MCF 10A (cell line): ENCODE results near the gene C22orf23. TPM values are rescaled to one million over a fixed set of nuclear protein-coding genes. Genes with fewer than 3 reads are reported as not detected.

Experiments used
- BruUV-seq: library from RNA; stranded (reverse); fragments of 400-500 nt; replicated peaks from 2 replicates; lab custom pipeline; 2021; lab: Mats Ljungman, UMichigan
- CTCF ChIA-PET: fragments of 300-600 bp; sonication (Branson Sonifier 250); formaldehyde crosslinking; extraction: SDS; loops from one replicate; lab custom pipeline; 2021; ENCODE audit warnings: antibody characterized with exemption, inconsistent platforms; lab: Yijun Ruan, JAX
- POLR2A ChIA-PET: fragments of 300-600, 350-650 bp; sonication (Branson Sonifier 250); formaldehyde crosslinking; extraction: SDS; loops from one replicate; lab custom pipeline; 2020; ENCODE audit warnings: antibody characterized with exemption, inconsistent platforms; lab: Yijun Ruan, JAX
- DNase-seq: peaks from one replicate; pipeline ENCODE4 v3.0.0-alpha.2; 2018; ENCODE audit not compliant: unreplicated experiment
- H3K27ac Mint-ChIP-seq: one replicate; pipeline ENCODE4 v1.8.0; 2022; ENCODE audit warnings: mild to moderate bottlenecking, low read depth, mixed read lengths; ENCODE audit not compliant: unreplicated experiment
- H3K27me3 Mint-ChIP-seq: one replicate; pipeline ENCODE4 v1.8.0; 2022; ENCODE audit warnings: mixed read lengths; ENCODE audit not compliant: insufficient read depth, unreplicated experiment
- H3K36me3 Mint-ChIP-seq: one replicate; pipeline ENCODE4 v1.8.0; 2022; ENCODE audit warnings: mild to moderate bottlenecking, moderate library complexity, mixed read lengths; ENCODE audit not compliant: insufficient read depth, unreplicated experiment
- H3K4me1 Mint-ChIP-seq: one replicate; pipeline ENCODE4 v1.8.0; 2022; ENCODE audit warnings: mixed read lengths; ENCODE audit not compliant: insufficient read depth, unreplicated experiment
- H3K4me3 Mint-ChIP-seq: one replicate; pipeline ENCODE4 v1.8.0; 2022; ENCODE audit warnings: mild to moderate bottlenecking, moderate library complexity, mixed read lengths; ENCODE audit not compliant: unreplicated experiment
- H3K9me3 Mint-ChIP-seq: one replicate; pipeline ENCODE4 v1.8.0; 2022; ENCODE audit warnings: mixed read lengths; ENCODE audit not compliant: unreplicated experiment
- intact Hi-C: fragments of 100-400 bp; cut with micrococcal nuclease; formaldehyde crosslinking; loops from 2 replicates; pipeline ENCODE4 v1.14.1; 2022
- total RNA-seq: library from RNA; stranded (reverse); gene quantifications from 2 replicates; pipeline ENCODE4 v1.2.3, GENCODE V29; 2022
- TF ChIP-seq, protein P1 (sequence below): fragments of 200-600 bp; IDR thresholded peaks from one replicate; pipeline ENCODE4 v1.8.0; 2022; ENCODE audit warnings: antibody characterized with exemption, mild to moderate bottlenecking; ENCODE audit not compliant: unreplicated experiment

The C22orf23 gene
- total RNA-seq, 1 experiment from 2014 or later, result not detected

DNA sequence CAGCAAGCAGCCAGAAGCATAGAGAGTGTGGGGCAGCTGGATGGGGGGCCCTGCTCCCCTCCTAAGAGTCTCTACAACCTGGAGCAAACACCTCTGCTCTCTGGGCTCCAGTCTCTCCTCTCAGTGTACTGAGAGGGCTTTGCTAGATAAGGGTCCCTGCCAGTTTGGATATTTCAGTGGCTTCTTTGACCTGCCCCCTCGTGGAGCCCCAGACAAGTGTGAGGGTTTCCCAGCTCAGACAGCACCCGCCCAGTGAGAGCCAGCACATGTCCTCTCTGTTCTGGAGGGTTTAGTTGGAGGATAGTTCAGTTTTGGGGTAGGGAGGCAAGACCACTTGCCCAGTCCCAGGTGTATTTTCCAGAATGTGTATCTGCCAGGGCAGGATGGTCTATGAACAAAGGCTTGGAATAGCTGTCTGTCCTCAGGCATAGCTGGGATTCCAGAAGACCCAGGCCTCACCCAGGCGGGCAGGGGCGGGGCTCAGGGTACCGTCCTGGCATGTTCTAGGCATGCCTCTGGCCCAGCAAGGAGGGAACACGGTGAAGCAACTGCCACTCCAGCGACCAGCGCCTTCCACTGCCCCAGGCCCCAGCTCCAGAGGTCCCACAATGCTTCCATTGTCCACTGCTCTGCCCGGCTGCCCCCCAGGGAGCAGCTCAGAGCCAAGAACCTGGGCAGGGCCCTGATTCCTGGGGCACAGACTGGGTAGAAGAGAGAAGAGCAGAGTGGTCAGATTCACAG, 54.8 kb downstream of the C22orf23 start:
- BruUV-seq, result TSS peak; percentile 90
- no peaks in the 10 kb centered on the region for H3K27me3 Mint-ChIP-seq
- no peak overlapping the region for H3K4me3 Mint-ChIP-seq
- ChIA-PET POLR2A (interaction anchor here (0.9 to 8.5 kb wide), 13 partner anchors 8 to 290 kb away, joined by 3 to 189 read pairs (median 4); partner anchors contain the start of genes ANKRD54, C22orf23, GCAT and MICALL1), CTCF (interaction anchor here (0.5 to 5.2 kb wide), 11 partner anchors 10 to 442 kb away, joined by 3 to 56 read pairs (median 6); no protein-coding TSS in a partner anchor)
- DNase-seq, result peak; percentile 76
- H3K9me3 Mint-ChIP-seq, result no peaks in the 10 kb centered on the region
- intact Hi-C loops, result no loop called here
- peak overlapping the region; percentile 98 for H3K27ac Mint-ChIP-seq
- TF ChIP-seq, protein P1, sequence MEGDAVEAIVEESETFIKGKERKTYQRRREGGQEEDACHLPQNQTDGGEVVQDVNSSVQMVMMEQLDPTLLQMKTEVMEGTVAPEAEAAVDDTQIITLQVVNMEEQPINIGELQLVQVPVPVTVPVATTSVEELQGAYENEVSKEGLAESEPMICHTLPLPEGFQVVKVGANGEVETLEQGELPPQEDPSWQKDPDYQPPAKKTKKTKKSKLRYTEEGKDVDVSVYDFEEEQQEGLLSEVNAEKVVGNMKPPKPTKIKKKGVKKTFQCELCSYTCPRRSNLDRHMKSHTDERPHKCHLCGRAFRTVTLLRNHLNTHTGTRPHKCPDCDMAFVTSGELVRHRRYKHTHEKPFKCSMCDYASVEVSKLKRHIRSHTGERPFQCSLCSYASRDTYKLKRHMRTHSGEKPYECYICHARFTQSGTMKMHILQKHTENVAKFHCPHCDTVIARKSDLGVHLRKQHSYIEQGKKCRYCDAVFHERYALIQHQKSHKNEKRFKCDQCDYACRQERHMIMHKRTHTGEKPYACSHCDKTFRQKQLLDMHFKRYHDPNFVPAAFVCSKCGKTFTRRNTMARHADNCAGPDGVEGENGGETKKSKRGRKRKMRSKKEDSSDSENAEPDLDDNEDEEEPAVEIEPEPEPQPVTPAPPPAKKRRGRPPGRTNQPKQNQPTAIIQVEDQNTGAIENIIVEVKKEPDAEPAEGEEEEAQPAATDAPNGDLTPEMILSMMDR, result no peak
- H3K4me1 Mint-ChIP-seq, result peaks cover 44% of the 10 kb centered on the region
- peaks cover 5% of the 10 kb centered on the region for H3K36me3 Mint-ChIP-seq

DNA sequence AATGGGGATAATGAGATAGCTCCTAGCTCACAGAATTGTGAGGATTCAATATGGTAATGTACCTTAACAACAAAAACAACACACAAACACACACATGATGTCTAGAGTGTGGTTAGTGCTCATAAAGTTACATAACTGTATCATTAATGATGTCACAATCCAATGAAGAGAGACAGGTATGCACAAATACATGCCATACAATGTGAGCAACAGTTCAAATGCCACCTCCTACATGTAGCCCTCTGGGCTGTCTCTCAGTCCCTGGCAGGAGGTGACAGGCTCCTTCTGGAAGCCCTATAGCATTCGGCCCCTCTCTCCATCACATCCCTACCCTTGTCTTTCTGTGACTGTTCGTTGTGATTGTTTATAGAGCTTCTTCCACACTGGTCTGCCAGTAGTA, 55.6 kb downstream of the C22orf23 start:
- POLR2A ChIA-PET, result interaction anchor here (0.7 to 8.5 kb wide), 12 partner anchors 9 to 291 kb away, joined by 3 to 189 read pairs (median 8); partner anchors contain the start of genes ANKRD54, C22orf23, MICALL1 and POLR2F
- CTCF ChIA-PET, result interaction anchor here (0.6 to 5.2 kb wide), 8 partner anchors 8 to 322 kb away, joined by 3 to 56 read pairs (median 8); partner anchors contain the start of gene MICALL1
- Mint-ChIP-seq H3K27ac (peak overlapping the region; percentile 98), H3K9me3 (no peaks in the 10 kb centered on the region), H3K4me1 (peaks cover 45% of the 10 kb centered on the region), H3K36me3 (peaks cover 11% of the 10 kb centered on the region), H3K4me3 (no peak overlapping the region), H3K27me3 (no peaks in the 10 kb centered on the region)
- intact Hi-C loops, result no loop called here
- DNase-seq, result no peak
- TF ChIP-seq, protein P1, result no peak
- no TSS peak for BruUV-seq

DNA sequence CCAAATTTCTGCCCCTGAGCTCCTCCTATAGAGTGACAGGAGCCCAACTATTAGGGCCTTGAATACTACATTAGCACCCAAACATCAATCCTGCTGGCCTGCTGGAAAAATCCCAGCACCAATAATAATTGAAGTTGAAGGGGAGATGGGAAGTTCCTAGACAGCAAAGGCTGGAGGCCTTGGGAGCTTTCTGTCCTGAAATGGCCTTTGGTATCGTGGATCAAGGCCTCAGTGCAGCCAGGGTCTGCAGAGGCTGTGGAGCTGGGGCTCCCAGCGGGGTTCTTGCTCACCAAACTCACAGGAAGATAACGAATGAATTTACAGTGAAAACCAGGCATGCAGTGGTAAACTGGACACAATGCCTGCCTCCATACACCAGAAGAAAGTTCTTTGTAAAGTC, 56.5 kb downstream of the C22orf23 start:
- CTCF ChIA-PET, result interaction anchor here (0.5 to 5.2 kb wide), 8 partner anchors 9 to 290 kb away, joined by 3 to 56 read pairs (median 6); partner anchors contain the start of gene MICALL1
- Mint-ChIP-seq H3K27me3 (no peaks in the 10 kb centered on the region), H3K36me3 (peaks cover 19% of the 10 kb centered on the region), H3K4me1 (peaks cover 44% of the 10 kb centered on the region), H3K4me3 (no peak overlapping the region), H3K27ac (peak overlapping the region; percentile 98), H3K9me3 (no peaks in the 10 kb centered on the region)
- POLR2A ChIA-PET, result interaction anchor here (1.0 to 8.5 kb wide), 13 partner anchors 10 to 290 kb away, joined by 3 to 189 read pairs (median 6); partner anchors contain the start of genes ANKRD54, C22orf23, MICALL1 and PDXP
- no peak for DNase-seq
- TF ChIP-seq, protein P1, result no peak
- intact Hi-C loops, result no loop called here
- no TSS peak for BruUV-seq

DNA sequence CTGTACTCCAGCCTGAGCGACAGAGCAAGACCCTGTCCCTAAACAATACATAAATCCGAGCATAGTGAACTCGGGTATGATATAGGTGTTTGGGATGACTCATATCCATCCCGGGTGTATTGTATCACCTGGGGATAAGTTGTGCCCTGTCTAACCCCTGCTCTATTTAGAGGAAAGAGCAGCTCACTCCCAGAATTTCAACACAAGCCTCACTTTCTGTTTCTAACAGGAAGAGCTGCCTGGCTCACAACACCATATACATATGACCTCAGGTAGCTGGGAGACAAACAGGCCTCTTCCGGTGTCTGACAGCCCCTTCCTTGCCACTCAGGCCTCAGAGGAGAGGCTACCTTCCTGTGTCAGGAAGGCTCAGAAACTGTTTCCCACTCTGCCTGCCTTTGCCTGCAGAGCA, 57.2 kb downstream of the C22orf23 start:
- Mint-ChIP-seq H3K4me1 (peaks cover 39% of the 10 kb centered on the region), H3K9me3 (no peaks in the 10 kb centered on the region), H3K27me3 (no peaks in the 10 kb centered on the region), H3K36me3 (peaks cover 27% of the 10 kb centered on the region), H3K4me3 (no peak overlapping the region), H3K27ac (peak overlapping the region; percentile 98)
- intact Hi-C loops, result no loop called here
- ChIA-PET POLR2A (interaction anchor here (0.5 to 8.5 kb wide), 15 partner anchors 10 to 289 kb away, joined by 3 to 189 read pairs (median 6); partner anchors contain the start of genes ANKRD54, C22orf23, EIF3L and MICALL1), CTCF (interaction anchor here (0.5 to 5.2 kb wide), 7 partner anchors 8 to 554 kb away, joined by 3 to 56 read pairs (median 4); partner anchors contain the start of genes C22orf23, MICALL1 and POLR2F)
- BruUV-seq, result no TSS peak
- TF ChIP-seq, protein P1, result no peak
- DNase-seq, result peak; percentile 94
